ENCODE data around the gene TRIM37. TPM values are rescaled to one million over a fixed set of nuclear protein-coding genes. Genes with fewer than 3 reads are reported as not detected.

The TRIM37 gene
- total RNA-seq, 1 donor from 2014 or later, result 39.0 TPM

GRCh38 chr17:59018019-59018418 lies 88.7 kb downstream of the TRIM37 start:
- Mint-ChIP-seq H3K4me3 (no peak overlapping the region), H3K27me3 (ENCODE audit: low read depth) (no peaks in the 10 kb centered on the region), H3K36me3 (ENCODE audit: low read depth) (peaks cover 15% of the 10 kb centered on the region), H3K9me3 (no peaks in the 10 kb centered on the region), H3K4me1 (no peaks in the 10 kb centered on the region), H3K27ac (ENCODE audit: unreplicated experiment) (no peak overlapping the region)
- TF ChIP-seq CTCF (conservative IDR thresholded peaks at IDR 0.05), result no peak
- DNase-seq (ENCODE audit: low read depth, low spot score), result no peak

- DNase-seq (ENCODE audit: low read depth, low spot score), result no peak
- Mint-ChIP-seq H3K27ac (ENCODE audit: unreplicated experiment) (no peak overlapping the region), H3K27me3 (ENCODE audit: low read depth) (no peaks in the 10 kb centered on the region), H3K9me3 (no peaks in the 10 kb centered on the region), H3K36me3 (ENCODE audit: low read depth) (no peaks in the 10 kb centered on the region), H3K4me1 (no peaks in the 10 kb centered on the region), H3K4me3 (no peak overlapping the region)
- no peak for TF ChIP-seq CTCF (conservative IDR thresholded peaks at IDR 0.05)
Observed at GRCh38 chr17:59011975-59012374, 94.7 kb downstream of the TRIM37 start.

GRCh38 chr17:59010026-59010425 lies 96.7 kb downstream of the TRIM37 start:
- DNase-seq (ENCODE audit: low read depth, low spot score), result no peak
- Mint-ChIP-seq H3K9me3 (no peaks in the 10 kb centered on the region), H3K4me1 (no peaks in the 10 kb centered on the region), H3K4me3 (no peak overlapping the region), H3K36me3 (ENCODE audit: low read depth) (no peaks in the 10 kb centered on the region), H3K27me3 (ENCODE audit: low read depth) (no peaks in the 10 kb centered on the region), H3K27ac (ENCODE audit: unreplicated experiment) (no peak overlapping the region)
- TF ChIP-seq CTCF (conservative IDR thresholded peaks at IDR 0.05), result no peak

GRCh38 chr17:59008737-59009136 lies 97.9 kb downstream of the TRIM37 start:
- no peak for DNase-seq (ENCODE audit: low read depth, low spot score)
- H3K4me1 Mint-ChIP-seq, result peaks cover 4% of the 10 kb centered on the region
- TF ChIP-seq CTCF (conservative IDR thresholded peaks at IDR 0.05), result no peak
- no peaks in the 10 kb centered on the region for H3K36me3 Mint-ChIP-seq (ENCODE audit: low read depth)
- no peak overlapping the region for H3K27ac Mint-ChIP-seq (ENCODE audit: unreplicated experiment)
- no peaks in the 10 kb centered on the region for H3K27me3 Mint-ChIP-seq (ENCODE audit: low read depth)
- no peaks in the 10 kb centered on the region for H3K9me3 Mint-ChIP-seq
- H3K4me3 Mint-ChIP-seq, result no peak overlapping the region

- Mint-ChIP-seq H3K27me3 (ENCODE audit: low read depth) (no peaks in the 10 kb centered on the region), H3K9me3 (no peaks in the 10 kb centered on the region), H3K4me1 (peaks cover 4% of the 10 kb centered on the region), H3K4me3 (no peak overlapping the region), H3K27ac (ENCODE audit: unreplicated experiment) (no peak overlapping the region), H3K36me3 (ENCODE audit: low read depth) (no peaks in the 10 kb centered on the region)
- no peak for TF ChIP-seq CTCF (conservative IDR thresholded peaks at IDR 0.05)
- DNase-seq (ENCODE audit: low read depth, low spot score), result no peak
Observed at GRCh38 chr17:59007995-59008394, 98.7 kb downstream of the TRIM37 start.
